Measurements from ENCODE around the gene PCGF3. TPM values are rescaled to one million over a fixed set of nuclear protein-coding genes. Genes with fewer than 3 reads are reported as not detected.

Gene PCGF3
- 10 to 100 TPM; 27.0 to 63.7 TPM for polyA plus RNA-seq

DNA sequence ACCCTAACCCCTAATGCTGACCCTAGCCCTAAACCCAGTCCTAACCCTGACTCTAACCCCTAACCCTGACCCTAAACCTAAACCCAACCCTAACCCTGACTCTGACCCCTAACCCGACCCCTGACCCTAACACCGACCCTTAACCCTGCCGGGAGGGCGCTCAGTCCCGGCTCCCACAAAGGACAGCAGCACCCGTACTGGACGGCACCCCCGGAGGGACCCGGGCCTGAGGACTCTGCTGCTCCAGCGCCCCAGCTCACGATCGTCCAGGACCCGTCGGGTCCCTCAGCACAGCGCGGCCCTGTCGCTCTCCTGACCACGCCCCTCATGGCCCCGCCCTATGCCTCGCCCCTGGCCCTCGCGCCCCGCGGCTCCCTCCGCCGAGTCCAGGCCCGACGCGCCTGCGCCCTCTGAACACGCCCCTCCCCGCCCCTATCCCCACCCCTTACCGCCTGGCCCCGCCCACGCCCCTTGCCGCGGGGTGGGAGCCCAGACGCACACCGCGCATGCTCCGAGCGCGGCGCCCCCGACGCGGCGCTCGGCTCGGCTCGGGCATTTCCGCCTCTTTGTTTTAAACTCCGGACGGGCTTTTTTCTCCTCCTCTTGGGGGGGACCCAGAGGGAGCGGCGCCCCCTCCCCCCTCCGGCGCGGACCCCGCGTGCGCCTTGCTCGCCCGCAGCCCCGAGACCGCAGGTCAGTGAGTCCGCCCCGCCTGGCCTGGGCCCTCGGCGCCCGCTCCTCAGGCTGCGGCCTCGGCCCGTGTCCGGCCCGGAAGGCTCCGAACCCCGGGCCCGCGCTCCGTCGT, at the start of gene PCGF3:
Gene PCGF3, plus strand, starts transcription at position 555 of the 805 bp plus-strand sequence. CDS start 27,849 bp downstream, outside the sequence.
- 2% methylated on average over 76 to 82 of the region's 82 CpGs for WGBS, 2 donors
- Histone ChIP-seq H3K4me3 (ENCODE audit: low read depth in 1 of 2, low read length in 2 of 2) (peak within 1 kb of the TSS; percentile 86 to 97), H3K27ac (ENCODE audit: low read depth in 2 of 2, low read length in 1 of 2) (peak within 1 kb of the TSS; percentile 76 to 84), H3K4me1 (ENCODE audit: control insufficient read depth in 2 of 2, insufficient read depth in 2 of 2, low read length in 1 of 2) (peaks cover 10 to 16% of the 10 kb centered on the region in 2 donors), H3K9me3 (ENCODE audit: control insufficient read depth in 2 of 2, insufficient read depth in 1 of 2, low read depth in 1 of 2, low read length in 1 of 2) (no peaks in the 10 kb centered on the region), H3K27me3 (ENCODE audit: control insufficient read depth in 1 of 2, insufficient read depth in 2 of 2, low read length in 2 of 2) (no peaks in the 10 kb centered on the region), H3K36me3 (ENCODE audit: control insufficient read depth in 2 of 2, insufficient read depth in 2 of 2, low read length in 1 of 2) (peaks cover 0 to 2% of the 10 kb centered on the region in 2 donors)

- peaks cover 0 to 5% of the 10 kb centered on the region in 2 donors for H3K4me1 ChIP-seq (ENCODE audit: control insufficient read depth in 2 of 2, insufficient read depth in 2 of 2, low read length in 1 of 2)
- 73 to 77% methylated on average over 58 of the region's 58 CpGs for WGBS, 2 donors
- no peak overlapping the region for H3K27ac ChIP-seq (ENCODE audit: low read depth in 2 of 2, low read length in 1 of 2)
- no peaks in the 10 kb centered on the region for H3K27me3 ChIP-seq (ENCODE audit: control insufficient read depth in 1 of 2, insufficient read depth in 2 of 2, low read length in 2 of 2)
- no peaks in the 10 kb centered on the region for H3K9me3 ChIP-seq (ENCODE audit: control insufficient read depth in 2 of 2, insufficient read depth in 1 of 2, low read depth in 1 of 2, low read length in 1 of 2)
- H3K36me3 ChIP-seq (ENCODE audit: control insufficient read depth in 2 of 2, insufficient read depth in 2 of 2, low read length in 1 of 2) = no peaks in the 10 kb centered on the region
- no peak overlapping the region for H3K4me3 ChIP-seq (ENCODE audit: low read depth in 1 of 2, low read length in 2 of 2)
Observed at GRCh38 chr4:656436-657337, 48.9 kb upstream of the PCGF3 start.

DNA sequence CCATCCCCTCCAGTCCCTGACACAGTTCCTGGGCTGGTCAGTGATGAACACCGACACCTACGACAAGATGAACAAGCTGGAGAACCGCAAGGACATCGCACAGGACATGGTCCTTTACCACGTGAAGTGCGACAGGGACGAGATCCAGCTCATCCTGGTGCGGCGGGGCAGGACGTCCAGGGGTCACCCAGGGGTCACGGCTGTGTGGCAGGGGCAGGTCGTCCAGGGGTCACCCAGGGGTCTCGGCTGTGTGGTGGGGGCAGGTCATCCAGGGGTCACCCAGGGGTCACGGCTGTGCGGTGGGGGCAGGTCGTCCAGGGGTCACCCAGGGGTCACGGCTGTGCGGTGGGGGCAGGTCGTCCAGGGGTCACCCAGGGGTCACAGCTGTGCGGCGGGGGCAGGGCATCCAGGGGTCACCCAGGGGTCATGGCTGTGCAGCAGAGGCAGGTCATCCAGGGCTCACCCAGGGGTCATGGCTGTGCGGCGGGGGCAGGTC, 48.2 kb upstream of the PCGF3 start:
- no peak overlapping the region for H3K27ac ChIP-seq (ENCODE audit: low read depth in 2 of 2, low read length in 1 of 2)
- no peaks in the 10 kb centered on the region for H3K36me3 ChIP-seq (ENCODE audit: control insufficient read depth in 2 of 2, insufficient read depth in 2 of 2, low read length in 1 of 2)
- H3K4me1 ChIP-seq (ENCODE audit: control insufficient read depth in 2 of 2, insufficient read depth in 2 of 2, low read length in 1 of 2) = peaks cover 0 to 5% of the 10 kb centered on the region in 2 donors
- no peaks in the 10 kb centered on the region for H3K9me3 ChIP-seq (ENCODE audit: control insufficient read depth in 2 of 2, insufficient read depth in 1 of 2, low read depth in 1 of 2, low read length in 1 of 2)
- H3K27me3 ChIP-seq (ENCODE audit: control insufficient read depth in 1 of 2, insufficient read depth in 2 of 2, low read length in 2 of 2) = no peaks in the 10 kb centered on the region
- no peak overlapping the region for H3K4me3 ChIP-seq (ENCODE audit: low read depth in 1 of 2, low read length in 2 of 2)
- WGBS, 2 donors = 75% methylated on average over 22 to 23 of the region's 23 CpGs

GRCh38 chr4:657834-658667, 47.6 kb upstream of the PCGF3 start:
- Histone ChIP-seq H3K27me3 (ENCODE audit: control insufficient read depth in 1 of 2, insufficient read depth in 2 of 2, low read length in 2 of 2) (no peaks in the 10 kb centered on the region), H3K4me3 (ENCODE audit: low read depth in 1 of 2, low read length in 2 of 2) (no peak overlapping the region), H3K4me1 (ENCODE audit: control insufficient read depth in 2 of 2, insufficient read depth in 2 of 2, low read length in 1 of 2) (peaks cover under 1 to 5% of the 10 kb centered on the region in 2 donors), H3K27ac (ENCODE audit: low read depth in 2 of 2, low read length in 1 of 2) (no peak overlapping the region), H3K36me3 (ENCODE audit: control insufficient read depth in 2 of 2, insufficient read depth in 2 of 2, low read length in 1 of 2) (no peaks in the 10 kb centered on the region), H3K9me3 (ENCODE audit: control insufficient read depth in 2 of 2, insufficient read depth in 1 of 2, low read depth in 1 of 2, low read length in 1 of 2) (no peaks in the 10 kb centered on the region)
- WGBS, 2 donors = 78 to 81% methylated on average over 26 to 27 of the region's 27 CpGs

DNA sequence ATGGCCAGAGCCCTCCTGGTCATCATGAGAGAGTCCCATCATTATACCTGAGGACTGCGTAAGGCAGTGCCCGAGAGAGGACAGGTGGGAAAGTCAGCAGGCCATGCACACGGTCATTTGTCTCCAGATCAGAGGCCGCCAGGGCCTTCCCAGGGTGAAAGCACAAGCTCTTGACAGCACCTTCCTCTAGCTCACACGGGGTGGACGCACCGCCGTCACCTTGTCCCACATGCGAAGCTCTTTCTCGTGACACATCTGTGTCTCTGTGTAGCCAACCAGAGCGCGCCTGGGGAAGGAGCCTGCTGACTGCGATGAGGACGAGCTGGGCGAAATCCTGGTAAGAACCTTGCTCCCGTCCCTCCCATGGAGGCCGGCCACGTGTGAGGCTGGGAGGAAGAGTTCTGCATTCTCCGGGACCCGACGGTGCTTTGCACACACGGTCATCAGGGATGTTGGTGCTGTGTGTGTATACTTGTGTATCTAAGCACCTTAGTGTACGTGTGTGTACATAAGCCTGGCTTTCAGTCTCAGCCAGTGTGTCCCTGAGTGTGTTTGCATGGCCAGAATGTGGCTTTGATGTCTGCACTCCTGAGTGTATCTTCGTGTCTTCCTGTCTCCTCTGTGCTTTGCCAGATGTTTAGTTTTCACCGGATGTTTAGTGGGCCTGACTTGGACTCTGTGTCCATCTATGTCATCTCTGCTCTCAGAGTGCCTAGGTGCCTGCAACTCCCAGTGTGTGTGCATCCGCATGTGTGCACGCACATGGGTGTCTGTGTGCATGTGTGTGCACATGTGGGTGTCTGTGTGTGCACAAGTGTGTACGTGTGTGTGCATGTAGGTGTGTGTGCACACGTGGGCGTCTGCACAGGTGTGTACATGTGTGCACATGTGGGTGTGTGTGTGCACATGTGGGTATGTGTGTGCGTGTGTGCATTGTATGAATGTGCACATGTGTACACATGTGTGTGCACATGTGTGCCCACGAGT, 46.7 kb upstream of the PCGF3 start:
- Histone ChIP-seq H3K4me1 (ENCODE audit: control insufficient read depth in 2 of 2, insufficient read depth in 2 of 2, low read length in 1 of 2) (peaks cover 2 to 11% of the 10 kb centered on the region in 2 donors), H3K27me3 (ENCODE audit: control insufficient read depth in 1 of 2, insufficient read depth in 2 of 2, low read length in 2 of 2) (no peaks in the 10 kb centered on the region), H3K27ac (ENCODE audit: low read depth in 2 of 2, low read length in 1 of 2) (no peak overlapping the region), H3K36me3 (ENCODE audit: control insufficient read depth in 2 of 2, insufficient read depth in 2 of 2, low read length in 1 of 2) (no peaks in the 10 kb centered on the region), H3K4me3 (ENCODE audit: low read depth in 1 of 2, low read length in 2 of 2) (no peak overlapping the region), H3K9me3 (ENCODE audit: control insufficient read depth in 2 of 2, insufficient read depth in 1 of 2, low read depth in 1 of 2, low read length in 1 of 2) (no peaks in the 10 kb centered on the region)
- 90 to 92% methylated on average over 32 of the region's 32 CpGs for WGBS, 2 donors

GRCh38 chr4:659851-660250, 45.8 kb upstream of the PCGF3 start:
- Histone ChIP-seq H3K4me3 (ENCODE audit: low read depth in 1 of 2, low read length in 2 of 2) (no peak overlapping the region), H3K27me3 (ENCODE audit: control insufficient read depth in 1 of 2, insufficient read depth in 2 of 2, low read length in 2 of 2) (no peaks in the 10 kb centered on the region), H3K36me3 (ENCODE audit: control insufficient read depth in 2 of 2, insufficient read depth in 2 of 2, low read length in 1 of 2) (no peaks in the 10 kb centered on the region), H3K27ac (ENCODE audit: low read depth in 2 of 2, low read length in 1 of 2) (no peak overlapping the region), H3K4me1 (ENCODE audit: control insufficient read depth in 2 of 2, insufficient read depth in 2 of 2, low read length in 1 of 2) (peaks cover 2 to 8% of the 10 kb centered on the region in 2 donors), H3K9me3 (ENCODE audit: control insufficient read depth in 2 of 2, insufficient read depth in 1 of 2, low read depth in 1 of 2, low read length in 1 of 2) (no peaks in the 10 kb centered on the region)
- whole genome bisulfite sequencing, 2 donors = 85 to 91% methylated on average over 8 of the region's 8 CpGs

DNA sequence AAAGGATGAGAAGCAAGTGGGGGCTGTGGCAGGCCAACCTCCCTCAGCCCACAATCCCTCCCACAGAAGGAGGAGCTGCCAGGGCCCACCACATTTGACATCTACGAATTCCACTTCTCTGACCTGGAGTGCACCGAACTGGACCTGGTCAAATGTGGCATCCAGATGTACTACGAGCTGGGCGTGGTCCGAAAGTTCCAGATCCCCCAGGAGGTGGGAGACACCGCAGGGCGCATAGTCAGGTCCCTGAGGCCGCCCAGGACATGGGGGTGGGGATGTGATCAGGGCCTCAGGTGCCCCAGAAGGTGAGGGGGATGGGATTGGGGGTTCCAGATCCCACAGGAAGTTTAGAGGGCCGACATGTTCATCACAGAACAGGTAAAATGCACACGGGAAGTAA, 45.2 kb upstream of the PCGF3 start:
- no peaks in the 10 kb centered on the region for H3K36me3 ChIP-seq (ENCODE audit: control insufficient read depth in 2 of 2, insufficient read depth in 2 of 2, low read length in 1 of 2)
- H3K27ac ChIP-seq (ENCODE audit: low read depth in 2 of 2, low read length in 1 of 2) = no peak overlapping the region
- WGBS, 2 donors = 91% methylated on average over 10 of the region's 10 CpGs
- peaks cover 2 to 8% of the 10 kb centered on the region in 2 donors for H3K4me1 ChIP-seq (ENCODE audit: control insufficient read depth in 2 of 2, insufficient read depth in 2 of 2, low read length in 1 of 2)
- H3K27me3 ChIP-seq (ENCODE audit: control insufficient read depth in 1 of 2, insufficient read depth in 2 of 2, low read length in 2 of 2) = no peaks in the 10 kb centered on the region
- no peaks in the 10 kb centered on the region for H3K9me3 ChIP-seq (ENCODE audit: control insufficient read depth in 2 of 2, insufficient read depth in 1 of 2, low read depth in 1 of 2, low read length in 1 of 2)
- no peak overlapping the region for H3K4me3 ChIP-seq (ENCODE audit: low read depth in 1 of 2, low read length in 2 of 2)

GRCh38 chr4:661231-661630, 44.4 kb upstream of the PCGF3 start:
- Histone ChIP-seq H3K27ac (ENCODE audit: low read depth in 2 of 2, low read length in 1 of 2) (no peak overlapping the region), H3K27me3 (ENCODE audit: control insufficient read depth in 1 of 2, insufficient read depth in 2 of 2, low read length in 2 of 2) (no peaks in the 10 kb centered on the region), H3K36me3 (ENCODE audit: control insufficient read depth in 2 of 2, insufficient read depth in 2 of 2, low read length in 1 of 2) (no peaks in the 10 kb centered on the region), H3K4me3 (ENCODE audit: low read depth in 1 of 2, low read length in 2 of 2) (no peak overlapping the region), H3K9me3 (ENCODE audit: control insufficient read depth in 2 of 2, insufficient read depth in 1 of 2, low read depth in 1 of 2, low read length in 1 of 2) (no peaks in the 10 kb centered on the region), H3K4me1 (ENCODE audit: control insufficient read depth in 2 of 2, insufficient read depth in 2 of 2, low read length in 1 of 2) (peaks cover 2 to 8% of the 10 kb centered on the region in 2 donors)
- WGBS, 2 donors = 88 to 94% methylated on average over 3 of the region's 3 CpGs
